HepG2 (cell line): ENCODE measurements around the gene DAB2IP. TPM values are rescaled to one million over a fixed set of nuclear protein-coding genes. Genes with fewer than 3 reads are reported as not detected.
A peak's percentile ranks its signal among the peaks of the same experiment; 100 is the strongest.

Source experiments
- ATAC-seq: fragments of 200-7000 bp; cut with Tn5 transposase; 3 replicates; pipeline ENCODE4 v1.9.1; 2020; ENCODE audit warnings: mild to moderate bottlenecking, moderate library complexity
- BruUV-seq: library from RNA; stranded (reverse); fragments of 400-500 nt; replicated peaks from 2 replicates; lab custom pipeline; 2021; lab: Mats Ljungman, UMichigan
- CTCF ChIA-PET: fragments of 300-600 bp; formaldehyde crosslinking; extraction: SDS; loops from one replicate; lab custom pipeline; 2021; ENCODE audit warnings: low total read pairs, inconsistent platforms, low intra/inter-chr PET ratio; lab: Yijun Ruan, JAX
- POLR2A ChIA-PET: fragments of 350-600 bp; sonication (Branson Sonifier 250); formaldehyde crosslinking; loops from one replicate; lab custom pipeline; 2020; ENCODE audit warnings: antibody characterized with exemption, inconsistent platforms; lab: Yijun Ruan, JAX
- DNase-seq: peaks from one replicate; pipeline ENCODE4 v3.0.0-alpha.2; 2015; ENCODE audit warnings: low spot score
- FAIRE-seq: peaks from 3 replicates; lab custom pipeline; 2011; peaks lifted over from hg19 to GRCh38; lab: Jason Lieb, UNC
- H2AFZ ChIP-seq: one replicate; pipeline ENCODE4 v1.6.1; 2011; ENCODE audit warnings: low read length, inconsistent platforms
- H3K27ac ChIP-seq: fragments of 300-600 bp; 3 replicates; pipeline ENCODE4 v1.8.0; 2011; ENCODE audit warnings: mixed run types, mild to moderate bottlenecking, mixed read lengths, low read length, inconsistent platforms; ENCODE audit not compliant: insufficient read depth; ENCODE audit errors: extremely low read length
- H3K27me3 ChIP-seq, 2 experiments: fragments of 200-600 bp in 1 of 2; 2 replicates in 1 of 2; 3 replicates in 1 of 2; pipeline versions ENCODE4 v1.6.0 to v1.8.0; 2011; ENCODE audit warnings: low read length in 2 of 2, mild to moderate bottlenecking in 2 of 2, moderate library complexity in 2 of 2, inconsistent platforms in 1 of 2; ENCODE audit not compliant: insufficient read depth in 2 of 2, control insufficient read depth in 1 of 2
- H3K36me3 ChIP-seq, 2 experiments: fragments of 200-600 bp in 1 of 2; replicated peaks in 1 of 2; 2 replicates in 1 of 2; 3 replicates in 1 of 2; pipeline versions ENCODE4 v1.5.1 to v1.8.0; 2011; ENCODE audit warnings: low read length in 2 of 2, inconsistent platforms in 1 of 2; ENCODE audit not compliant: insufficient read depth in 2 of 2, control insufficient read depth in 1 of 2
- H3K4me1 ChIP-seq: 2 replicates; pipeline ENCODE4 v1.5.1; 2012; ENCODE audit warnings: low read length, inconsistent platforms; ENCODE audit not compliant: insufficient read depth
- H3K4me2 ChIP-seq: 2 replicates; pipeline ENCODE4 v1.6.0; 2011; ENCODE audit warnings: low read depth, low read length, inconsistent platforms
- H3K4me3 ChIP-seq, 3 experiments: fragments of 200-600 bp in 1 of 3; sonication (generic), shearing (Covaris generic) in 1 of 3; replicated peaks in 1 of 3; 2 replicates each; pipeline ENCODE4 v1.5.1; 2011 to 2016; ENCODE audit warnings: low read length in 3 of 3, inconsistent platforms in 2 of 3, low read depth in 2 of 3, mild to moderate bottlenecking in 2 of 3, control low read depth in 1 of 3, mixed read lengths in 1 of 3; ENCODE audit not compliant: insufficient read depth in 1 of 3
- H3K79me2 ChIP-seq: one replicate; pipeline ENCODE4 v1.6.1; 2011; ENCODE audit warnings: low read length, inconsistent platforms; ENCODE audit not compliant: insufficient read depth
- H3K9ac ChIP-seq: 2 replicates; pipeline ENCODE4 v1.6.0; 2011; ENCODE audit warnings: mild to moderate bottlenecking, low read depth, low read length, inconsistent platforms; ENCODE audit not compliant: insufficient read depth
- H3K9me3 ChIP-seq: 2 replicates; pipeline ENCODE4 v1.5.1; 2012; ENCODE audit warnings: mild to moderate bottlenecking, low read length
- H4K20me1 ChIP-seq: 2 replicates; pipeline ENCODE4 v1.6.0; 2011; ENCODE audit warnings: inconsistent platforms, mild to moderate bottlenecking, low read length, moderate library complexity; ENCODE audit not compliant: insufficient read depth
- MAFK ChIP-seq, 2 experiments: IDR thresholded peaks in 1 of 2; conservative IDR thresholded peaks in 1 of 2; 2 replicates each; pipeline ENCODE4 v1.6.1; 2011; ENCODE audit warnings: improper control_type of control experiment in 2 of 2, low read length in 2 of 2
- NFKB2 ChIP-seq: sonication (generic); formaldehyde crosslinking; IDR thresholded peaks from 2 replicates; pipeline ENCODE4 v1.4.0; 2020; ENCODE audit warnings: missing genetic modification reagents, borderline replicate concordance
- RFXANK ChIP-seq: IDR thresholded peaks from 2 replicates; pipeline ENCODE4 v1.6.1; 2016
- RORA ChIP-seq: sonication (generic); formaldehyde crosslinking; IDR thresholded peaks from 2 replicates; pipeline ENCODE4 v1.5.0; 2020; ENCODE audit warnings: mild to moderate bottlenecking, missing genetic modification reagents, moderate library complexity
- ZNF430 ChIP-seq: sonication (generic); formaldehyde crosslinking; IDR thresholded peaks from 2 replicates; pipeline ENCODE4 v1.9.0; 2021; ENCODE audit warnings: mild to moderate bottlenecking, missing genetic modification reagents
- ZNF720 ChIP-seq: sonication (generic); formaldehyde crosslinking; IDR thresholded peaks from 2 replicates; pipeline ENCODE4 v1.4.0; 2020; ENCODE audit warnings: missing genetic modification reagents
- ZNF788 ChIP-seq: sonication (generic); formaldehyde crosslinking; IDR thresholded peaks from 2 replicates; pipeline ENCODE4 v1.5.0; 2020; ENCODE audit warnings: mild to moderate bottlenecking, missing genetic modification reagents, borderline replicate concordance
- WGBS: methylation state at CpG from one replicate; pipeline ENCODE4 v1.1.6; 2017; ENCODE audit warnings: low lambda C conversion rate; 5-methylcytosine and 5-hydroxymethylcytosine counted together
- in situ Hi-C: cut with HindIII; loops from 2 replicates; pipeline ENCODE4 v1.10.0; 2017; ENCODE audit warnings: low pct_unique_long_range_greater_than_20kb; ENCODE audit not compliant: extremely low pct_ligation_motif_present
- intact Hi-C: fragments of 100-400 bp; cut with micrococcal nuclease; formaldehyde crosslinking; loops from one replicate; pipeline ENCODE4 v1.10.0; 2022; ENCODE audit not compliant: unreplicated experiment
- polyA plus RNA-seq, 8 experiments: library from polyadenylated mRNA; depleted of rRNA in 3 of 8; stranded (reverse) in 7 of 8; unstranded in 1 of 8; fragments of >200 nt; fragmentation: Illumina TruSeq in 4 of 8; extraction: Trizol in 4 of 8; gene quantifications; 2 replicates each; pipeline versions ENCODE4 v1.2.1 to v1.2.3, GENCODE V29; 2011 to 2016; ENCODE audit warnings: low read depth in 4 of 8, missing spikeins in 1 of 8, mixed read lengths in 1 of 8; ENCODE audit not compliant: insufficient read depth in 1 of 8
- total RNA-seq, 5 experiments: library from RNA; depleted of rRNA; stranded (reverse); fragments of >200 nt; fragmentation: Illumina TruSeq; extraction: Trizol; gene quantifications; 2 replicates each; pipeline ENCODE4 v1.2.3, GENCODE V29; 2016; ENCODE audit warnings: low read depth in 1 of 5
- TF ChIP-seq, protein P1 (sequence below): sonication (generic); formaldehyde crosslinking; conservative IDR thresholded peaks from 2 replicates; pipeline ENCODE4 v1.4.0; 2020; ENCODE audit warnings: missing genetic modification reagents
- TF ChIP-seq, protein P2 (sequence below): IDR thresholded peaks from 2 replicates; pipeline ENCODE4 v1.6.1; 2012; ENCODE audit warnings: low read length, improper control_type of control experiment
- TF ChIP-seq, protein P3 (sequence below): IDR thresholded peaks from 2 replicates; pipeline ENCODE4 v1.6.1; 2018; ENCODE audit warnings: missing genetic modification reagents, mild to moderate bottlenecking, missing compliant biosample characterization

The DAB2IP gene
- total and polyA plus RNA-seq, 2 of the 13 experiments (the other 11 are each of a cell fraction or from before 2014, with no cell fraction given): 25.3 to 37.9 TPM

DNA sequence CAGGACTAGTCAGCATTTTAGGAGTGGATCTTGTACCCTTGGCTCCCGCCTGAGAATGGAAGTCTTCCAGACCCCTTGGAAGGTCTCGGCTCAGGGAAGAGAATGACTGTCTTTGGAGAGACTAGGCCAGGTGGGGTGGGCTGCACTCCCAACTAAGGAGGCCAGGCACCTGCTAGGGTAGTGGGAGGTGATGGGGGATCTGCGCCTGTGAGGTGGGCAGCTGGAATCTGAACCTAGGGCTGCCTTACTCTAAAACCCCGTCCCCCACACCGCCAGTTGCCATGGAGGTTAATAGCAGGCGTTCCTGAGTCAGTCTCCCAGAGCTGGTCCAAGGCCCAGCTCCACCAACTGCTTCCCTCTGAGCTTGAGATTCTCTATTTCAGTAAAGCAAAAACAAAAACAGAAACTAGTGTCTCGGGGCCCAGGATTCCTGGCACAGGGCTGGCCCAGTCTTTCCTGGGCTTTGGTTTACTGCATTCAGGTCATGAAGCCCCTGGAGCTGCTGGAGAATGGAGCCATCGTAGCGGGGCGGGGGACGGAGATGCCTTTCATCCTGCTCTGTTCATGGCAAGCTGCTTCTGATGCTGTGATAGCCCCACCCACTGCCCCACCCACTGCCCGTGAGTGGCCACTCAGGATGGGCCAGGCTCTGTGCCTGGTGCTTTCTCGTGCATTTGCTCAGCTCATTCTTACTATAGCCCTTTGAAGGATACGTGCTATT is 57.5 kb downstream of the DAB2IP start:
- no peak overlapping the region for H3K27ac ChIP-seq
- H3K27me3 ChIP-seq: no peaks in the 10 kb centered on the region
- H3K79me2 ChIP-seq: no peaks in the 10 kb centered on the region
- H3K4me1 ChIP-seq: no peaks in the 10 kb centered on the region
- no peak overlapping the region for H2AFZ ChIP-seq
- ATAC-seq: no peak
- H3K9me3 ChIP-seq: no peaks in the 10 kb centered on the region
- BruUV-seq: no TSS peak
- TF ChIP-seq MAFK (conservative IDR thresholded peaks at IDR 0.05 in 1 of 2, IDR thresholded peaks at IDR 0.05 in 1 of 2; ENCODE audit: low read length in 2 of 2) (0 out of 4 replicates have a peak, but pooled peaks of 1 of the 2 experiments have one; percentile 19), NFKB2 (CRISPR knock-in tag) (no peak)
- TF ChIP-seq, protein P1, sequence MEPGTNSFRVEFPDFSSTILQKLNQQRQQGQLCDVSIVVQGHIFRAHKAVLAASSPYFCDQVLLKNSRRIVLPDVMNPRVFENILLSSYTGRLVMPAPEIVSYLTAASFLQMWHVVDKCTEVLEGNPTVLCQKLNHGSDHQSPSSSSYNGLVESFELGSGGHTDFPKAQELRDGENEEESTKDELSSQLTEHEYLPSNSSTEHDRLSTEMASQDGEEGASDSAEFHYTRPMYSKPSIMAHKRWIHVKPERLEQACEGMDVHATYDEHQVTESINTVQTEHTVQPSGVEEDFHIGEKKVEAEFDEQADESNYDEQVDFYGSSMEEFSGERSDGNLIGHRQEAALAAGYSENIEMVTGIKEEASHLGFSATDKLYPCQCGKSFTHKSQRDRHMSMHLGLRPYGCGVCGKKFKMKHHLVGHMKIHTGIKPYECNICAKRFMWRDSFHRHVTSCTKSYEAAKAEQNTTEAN (CRISPR knock-in tag): no peak
- TF ChIP-seq, all 625 proteins: peak for 1
- Histone ChIP-seq H3K36me3 (no peaks in the 10 kb centered on the region), H4K20me1 (no peaks in the 10 kb centered on the region), H3K9ac (no peak overlapping the region), H3K4me3 (no peak overlapping the region), H3K4me2 (no peak overlapping the region)
- FAIRE-seq (no peak), DNase-seq (no peak)
- intact Hi-C loops (no loop called here), in situ Hi-C loops (no loop called here)
- ChIA-PET POLR2A (no interaction called here), CTCF (no interaction called here)
- 81% methylated on average over 9 of the region's 14 CpGs for WGBS

DNA sequence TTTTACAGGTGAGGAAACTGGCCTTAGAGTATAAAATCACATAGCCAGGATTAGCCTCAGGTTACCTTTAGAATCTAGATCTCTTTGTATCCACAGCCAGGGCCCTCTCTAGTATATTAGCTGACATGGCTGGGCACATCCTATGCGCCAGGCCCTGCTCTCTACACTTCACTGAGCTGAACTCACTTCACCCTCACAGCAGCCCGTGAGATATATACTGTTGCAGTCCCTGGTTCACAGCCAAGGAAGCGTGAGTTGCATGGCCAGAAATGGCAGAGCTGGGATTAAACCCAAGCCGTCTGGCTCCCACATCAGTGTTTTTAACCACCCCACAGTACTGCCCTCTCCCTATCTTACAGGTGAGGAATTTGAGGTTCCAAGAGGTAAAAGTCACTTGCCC is 58.4 kb downstream of the DAB2IP start:
- CTCF ChIA-PET: no interaction called here
- no peak for DNase-seq
- in situ Hi-C loops: no loop called here
- TF ChIP-seq RORA (CRISPR knock-in tag) (no peak), ZNF430 (CRISPR knock-in tag) (no peak), ZNF788 (CRISPR knock-in tag) (no peak), RFXANK (no peak), ZNF720 (CRISPR knock-in tag) (no peak)
- TF ChIP-seq, protein P2, sequence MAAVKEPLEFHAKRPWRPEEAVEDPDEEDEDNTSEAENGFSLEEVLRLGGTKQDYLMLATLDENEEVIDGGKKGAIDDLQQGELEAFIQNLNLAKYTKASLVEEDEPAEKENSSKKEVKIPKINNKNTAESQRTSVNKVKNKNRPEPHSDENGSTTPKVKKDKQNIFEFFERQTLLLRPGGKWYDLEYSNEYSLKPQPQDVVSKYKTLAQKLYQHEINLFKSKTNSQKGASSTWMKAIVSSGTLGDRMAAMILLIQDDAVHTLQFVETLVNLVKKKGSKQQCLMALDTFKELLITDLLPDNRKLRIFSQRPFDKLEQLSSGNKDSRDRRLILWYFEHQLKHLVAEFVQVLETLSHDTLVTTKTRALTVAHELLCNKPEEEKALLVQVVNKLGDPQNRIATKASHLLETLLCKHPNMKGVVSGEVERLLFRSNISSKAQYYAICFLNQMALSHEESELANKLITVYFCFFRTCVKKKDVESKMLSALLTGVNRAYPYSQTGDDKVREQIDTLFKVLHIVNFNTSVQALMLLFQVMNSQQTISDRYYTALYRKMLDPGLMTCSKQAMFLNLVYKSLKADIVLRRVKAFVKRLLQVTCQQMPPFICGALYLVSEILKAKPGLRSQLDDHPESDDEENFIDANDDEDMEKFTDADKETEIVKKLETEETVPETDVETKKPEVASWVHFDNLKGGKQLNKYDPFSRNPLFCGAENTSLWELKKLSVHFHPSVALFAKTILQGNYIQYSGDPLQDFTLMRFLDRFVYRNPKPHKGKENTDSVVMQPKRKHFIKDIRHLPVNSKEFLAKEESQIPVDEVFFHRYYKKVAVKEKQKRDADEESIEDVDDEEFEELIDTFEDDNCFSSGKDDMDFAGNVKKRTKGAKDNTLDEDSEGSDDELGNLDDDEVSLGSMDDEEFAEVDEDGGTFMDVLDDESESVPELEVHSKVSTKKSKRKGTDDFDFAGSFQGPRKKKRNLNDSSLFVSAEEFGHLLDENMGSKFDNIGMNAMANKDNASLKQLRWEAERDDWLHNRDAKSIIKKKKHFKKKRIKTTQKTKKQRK: no peak
- TF ChIP-seq, protein P3, sequence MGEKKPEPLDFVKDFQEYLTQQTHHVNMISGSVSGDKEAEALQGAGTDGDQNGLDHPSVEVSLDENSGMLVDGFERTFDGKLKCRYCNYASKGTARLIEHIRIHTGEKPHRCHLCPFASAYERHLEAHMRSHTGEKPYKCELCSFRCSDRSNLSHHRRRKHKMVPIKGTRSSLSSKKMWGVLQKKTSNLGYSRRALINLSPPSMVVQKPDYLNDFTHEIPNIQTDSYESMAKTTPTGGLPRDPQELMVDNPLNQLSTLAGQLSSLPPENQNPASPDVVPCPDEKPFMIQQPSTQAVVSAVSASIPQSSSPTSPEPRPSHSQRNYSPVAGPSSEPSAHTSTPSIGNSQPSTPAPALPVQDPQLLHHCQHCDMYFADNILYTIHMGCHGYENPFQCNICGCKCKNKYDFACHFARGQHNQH (CRISPR knock-in tag): no peak

More for the DNA sequence above, 58.4 kb downstream of the DAB2IP start:
- no peaks in the 10 kb centered on the region for H3K9me3 ChIP-seq
- ATAC-seq (no peak), FAIRE-seq (no peak)
- no peaks in the 10 kb centered on the region for H3K79me2 ChIP-seq
- no peak overlapping the region for H3K9ac ChIP-seq
- no TSS peak for BruUV-seq
- no peaks in the 10 kb centered on the region for H3K27me3 ChIP-seq
- WGBS: 98% methylated on average over 4 of the region's 4 CpGs
- H4K20me1 ChIP-seq: no peaks in the 10 kb centered on the region
- no peaks in the 10 kb centered on the region for H3K36me3 ChIP-seq
- intact Hi-C loops: no loop called here
- no peaks in the 10 kb centered on the region for H3K4me1 ChIP-seq
- POLR2A ChIA-PET: no interaction called here
- H3K27ac ChIP-seq: no peak overlapping the region
- no peak overlapping the region for H3K4me2 ChIP-seq
- H2AFZ ChIP-seq: no peak overlapping the region
- no peak overlapping the region for H3K4me3 ChIP-seq
